Fibroblast of lung (primary cell): ENCODE measurements around the gene LRRIQ3. TPM values are rescaled to one million over a fixed set of nuclear protein-coding genes. Genes with fewer than 3 reads are reported as not detected.

Experiments
- DNase-seq, 2 donors: peaks; one replicate each; pipeline versions ENCODE4 v3.0.0 to v3.0.0-alpha.2; 2010; ENCODE audit warnings: low read depth in 2 of 2
- H2AFZ ChIP-seq: 2 replicates; pipeline ENCODE4 v1.5.1; 2012; ENCODE audit warnings: low read length, control low read depth, inconsistent platforms
- H3K27ac ChIP-seq: 2 replicates; pipeline ENCODE4 v1.5.1; 2011; ENCODE audit warnings: low read length, control low read depth; ENCODE audit not compliant: insufficient read depth
- H3K27me3 ChIP-seq: 2 replicates; pipeline ENCODE4 v1.5.1; 2011; ENCODE audit warnings: mild to moderate bottlenecking, low read length; ENCODE audit not compliant: control insufficient read depth, insufficient read depth
- H3K36me3 ChIP-seq: 2 replicates; pipeline ENCODE4 v1.5.1; 2011; ENCODE audit warnings: low read length; ENCODE audit not compliant: control insufficient read depth, insufficient read depth
- H3K4me1 ChIP-seq: 2 replicates; pipeline ENCODE4 v1.5.1; 2011; ENCODE audit warnings: low read length; ENCODE audit not compliant: control insufficient read depth, insufficient read depth; ENCODE audit errors: extremely low read depth
- H3K4me2 ChIP-seq: 2 replicates; pipeline ENCODE4 v1.5.1; 2011; ENCODE audit warnings: low read length, control low read depth; ENCODE audit not compliant: insufficient read depth; ENCODE audit errors: extremely low read depth
- H3K4me3 ChIP-seq, 4 experiments: fragments of 200-600 bp in 1 of 4; sonication (generic) in 1 of 4; replicated peaks in 1 of 4; 2 replicates each; pipeline ENCODE4 v1.5.1; 2011 to 2016; ENCODE audit warnings: low read length in 4 of 4, low read depth in 3 of 4, mild to moderate bottlenecking in 3 of 4, control low read depth in 2 of 4, inconsistent platforms in 1 of 4, mixed read lengths in 1 of 4; ENCODE audit not compliant: insufficient read depth in 1 of 4; ENCODE audit errors: control extremely low read depth in 1 of 4
- H3K79me2 ChIP-seq: 2 replicates; pipeline ENCODE4 v1.5.1; 2012; ENCODE audit warnings: mild to moderate bottlenecking, low read length, inconsistent platforms; ENCODE audit not compliant: control insufficient read depth, insufficient read depth
- H3K9ac ChIP-seq: 2 replicates; pipeline ENCODE4 v1.5.1; 2011; ENCODE audit warnings: mild to moderate bottlenecking, low read length, control low read depth; ENCODE audit not compliant: insufficient read depth
- H3K9me3 ChIP-seq: 2 replicates; pipeline ENCODE4 v1.5.1; 2012; ENCODE audit warnings: low read depth, low read length; ENCODE audit not compliant: control insufficient read depth, insufficient read depth
- H4K20me1 ChIP-seq: 2 replicates; pipeline ENCODE4 v1.5.1; 2011; ENCODE audit warnings: low read length; ENCODE audit not compliant: control insufficient read depth, insufficient read depth; ENCODE audit errors: extremely low read depth
- EZH2 ChIP-seq: IDR thresholded peaks from 2 replicates; pipeline ENCODE4 v1.5.1; 2012; ENCODE audit warnings: low read length, control low read depth, mild to moderate bottlenecking; ENCODE audit errors: missing control alignments
- polyA plus RNA-seq, 2 donors: library from polyadenylated mRNA; depleted of rRNA in 1 of 2; stranded (reverse) in 1 of 2; unstranded in 1 of 2; fragments of >200 nt; gene quantifications; 2 replicates each; pipeline ENCODE4 v1.2.1, GENCODE V29; 2011 to 2012; ENCODE audit warnings: missing spikeins in 1 of 2
- total RNA-seq: library from RNA; depleted of rRNA; stranded (reverse); fragments of >200 nt; gene quantifications from 2 replicates; pipeline ENCODE4 v1.2.1, GENCODE V29; 2014
- TF ChIP-seq, protein P1 (sequence below), 2 donors: IDR thresholded peaks in 1 of 2; conservative IDR thresholded peaks in 1 of 2; 1 replicate in 1 of 2; 2 replicates in 1 of 2; pipeline ENCODE4 v1.5.1; 2011 to 2012; ENCODE audit warnings: low read length in 2 of 2, control low read depth in 1 of 2, inconsistent platforms in 1 of 2, low read depth in 1 of 2, mild to moderate bottlenecking in 1 of 2

Gene LRRIQ3
- total and polyA plus RNA-seq, 2 donors (not counting 1 experiment from before 2014, with no cell fraction given), result 0.56 to 1.3 TPM

DNA sequence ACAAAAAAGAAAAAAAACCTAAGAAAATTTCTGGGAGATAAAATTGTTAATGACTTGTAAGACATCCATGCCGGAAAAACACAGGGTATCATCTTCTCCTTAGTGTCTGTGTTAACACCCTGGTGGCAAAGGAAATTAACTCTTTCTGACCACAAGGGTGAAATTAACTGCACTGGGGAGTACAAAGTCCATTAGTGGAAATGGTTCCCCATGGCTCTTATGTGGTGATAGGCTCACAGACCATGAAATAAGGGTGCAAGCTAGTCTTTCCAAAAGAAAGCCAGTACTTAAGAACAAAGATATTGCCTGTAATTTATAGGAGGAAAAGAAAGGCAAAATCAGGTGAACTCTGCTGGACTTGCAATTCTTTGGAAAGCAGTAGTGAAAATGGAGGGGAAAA is 185.4 kb downstream of the LRRIQ3 start:
- no peak for TF ChIP-seq EZH2
- TF ChIP-seq, protein P1, sequence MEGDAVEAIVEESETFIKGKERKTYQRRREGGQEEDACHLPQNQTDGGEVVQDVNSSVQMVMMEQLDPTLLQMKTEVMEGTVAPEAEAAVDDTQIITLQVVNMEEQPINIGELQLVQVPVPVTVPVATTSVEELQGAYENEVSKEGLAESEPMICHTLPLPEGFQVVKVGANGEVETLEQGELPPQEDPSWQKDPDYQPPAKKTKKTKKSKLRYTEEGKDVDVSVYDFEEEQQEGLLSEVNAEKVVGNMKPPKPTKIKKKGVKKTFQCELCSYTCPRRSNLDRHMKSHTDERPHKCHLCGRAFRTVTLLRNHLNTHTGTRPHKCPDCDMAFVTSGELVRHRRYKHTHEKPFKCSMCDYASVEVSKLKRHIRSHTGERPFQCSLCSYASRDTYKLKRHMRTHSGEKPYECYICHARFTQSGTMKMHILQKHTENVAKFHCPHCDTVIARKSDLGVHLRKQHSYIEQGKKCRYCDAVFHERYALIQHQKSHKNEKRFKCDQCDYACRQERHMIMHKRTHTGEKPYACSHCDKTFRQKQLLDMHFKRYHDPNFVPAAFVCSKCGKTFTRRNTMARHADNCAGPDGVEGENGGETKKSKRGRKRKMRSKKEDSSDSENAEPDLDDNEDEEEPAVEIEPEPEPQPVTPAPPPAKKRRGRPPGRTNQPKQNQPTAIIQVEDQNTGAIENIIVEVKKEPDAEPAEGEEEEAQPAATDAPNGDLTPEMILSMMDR (conservative IDR thresholded peaks at IDR 0.05 in 1 of 2, IDR thresholded peaks at IDR 0.05 in 1 of 2; ENCODE audit: low read depth in 1 of 2, low read length in 2 of 2), result no peak
- DNase-seq, result no peak
- no peaks in the 10 kb centered on the region for H3K36me3 ChIP-seq
- H3K27ac ChIP-seq, result no peak overlapping the region
- H2AFZ ChIP-seq, result no peak overlapping the region
- H3K27me3 ChIP-seq, result no peaks in the 10 kb centered on the region
- no peak overlapping the region for H3K4me3 ChIP-seq
- H3K4me2 ChIP-seq, result no peak overlapping the region
- no peaks in the 10 kb centered on the region for H3K79me2 ChIP-seq
- H3K9ac ChIP-seq, result no peak overlapping the region
- H3K4me1 ChIP-seq, result no peaks in the 10 kb centered on the region
- no peaks in the 10 kb centered on the region for H4K20me1 ChIP-seq
- H3K9me3 ChIP-seq, result no peaks in the 10 kb centered on the region

DNA sequence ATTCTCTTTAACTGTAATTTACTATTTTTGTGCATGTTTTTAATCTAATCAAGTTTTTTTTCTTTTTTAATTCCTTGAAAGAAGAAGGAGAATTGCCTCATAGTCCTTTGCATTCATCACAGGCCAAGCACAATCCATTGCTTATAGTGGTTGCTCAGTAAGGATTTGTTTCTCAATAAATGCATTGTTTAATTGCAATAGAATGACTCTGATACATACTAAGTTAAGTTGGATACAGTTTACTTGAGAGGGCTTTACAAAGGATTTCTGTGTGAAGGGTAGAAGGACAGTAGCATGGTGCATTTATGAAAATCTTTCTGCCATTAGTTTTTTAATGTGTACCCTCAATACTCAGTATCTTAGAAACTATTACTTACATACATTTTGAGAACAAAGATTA is 186.2 kb downstream of the LRRIQ3 start:
- TF ChIP-seq EZH2, result no peak
- TF ChIP-seq, protein P1 (conservative IDR thresholded peaks at IDR 0.05 in 1 of 2, IDR thresholded peaks at IDR 0.05 in 1 of 2; ENCODE audit: low read depth in 1 of 2, low read length in 2 of 2), result no peak
- Histone ChIP-seq H3K27ac (no peak overlapping the region), H3K9me3 (no peaks in the 10 kb centered on the region), H3K9ac (no peak overlapping the region), H3K27me3 (no peaks in the 10 kb centered on the region), H3K79me2 (no peaks in the 10 kb centered on the region), H3K4me2 (no peak overlapping the region), H3K4me1 (no peaks in the 10 kb centered on the region), H2AFZ (no peak overlapping the region), H3K36me3 (no peaks in the 10 kb centered on the region), H4K20me1 (no peaks in the 10 kb centered on the region), H3K4me3 (no peak overlapping the region)
- no peak for DNase-seq

DNA sequence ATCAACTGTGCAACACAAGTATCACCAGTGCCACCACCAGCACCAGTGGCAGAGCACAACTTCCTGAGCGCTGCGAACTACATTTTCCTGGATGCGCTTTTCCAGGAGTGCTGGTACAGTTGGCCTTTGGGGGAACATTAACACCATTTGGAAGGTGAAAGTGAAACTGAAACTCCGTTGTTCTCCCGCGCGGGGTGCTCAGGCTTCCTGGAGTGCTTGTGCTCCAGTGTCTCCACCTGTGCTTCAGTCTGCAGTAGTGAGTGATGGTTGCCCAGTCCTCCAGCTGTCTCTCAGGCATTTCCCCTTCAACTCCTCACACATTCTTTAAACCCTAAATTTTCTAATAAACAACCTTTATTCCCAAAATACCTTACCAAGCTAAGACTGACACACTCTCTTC is 187.8 kb downstream of the LRRIQ3 start:
- no peak for TF ChIP-seq EZH2
- TF ChIP-seq, protein P1 (conservative IDR thresholded peaks at IDR 0.05 in 1 of 2, IDR thresholded peaks at IDR 0.05 in 1 of 2; ENCODE audit: low read depth in 1 of 2, low read length in 2 of 2), result no peak
- H3K27me3 ChIP-seq, result no peaks in the 10 kb centered on the region
- no peaks in the 10 kb centered on the region for H3K36me3 ChIP-seq
- no peaks in the 10 kb centered on the region for H3K79me2 ChIP-seq
- H2AFZ ChIP-seq, result no peak overlapping the region
- H3K4me3 ChIP-seq, result peak overlapping the region in 1 of 4 experiments; percentile 1
- no peak overlapping the region for H3K27ac ChIP-seq
- no peak for DNase-seq
- H3K9me3 ChIP-seq, result no peaks in the 10 kb centered on the region
- no peaks in the 10 kb centered on the region for H4K20me1 ChIP-seq
- H3K4me1 ChIP-seq, result no peaks in the 10 kb centered on the region
- no peak overlapping the region for H3K9ac ChIP-seq
- H3K4me2 ChIP-seq, result no peak overlapping the region
